Parathyroid adenoma (tissue), 2 donors: Measurements from ENCODE around the gene SERTAD2.

Experiments used
- H2AFZ ChIP-seq: fragments of 300-600 bp; sonication (generic); one replicate; pipeline ENCODE4 v1.7.0; 2017; ENCODE audit warnings: antibody characterized with exemption, mild to moderate bottlenecking
- H3K27ac ChIP-seq: fragments of 300-600 bp; sonication (generic); one replicate; pipeline ENCODE4 v1.7.0; 2017
- H3K27me3 ChIP-seq: fragments of 300-600 bp; sonication (generic); one replicate; pipeline ENCODE4 v1.7.0; 2017; ENCODE audit warnings: low read length; ENCODE audit not compliant: control insufficient read depth, insufficient read depth
- H3K36me3 ChIP-seq: fragments of 300-600 bp; sonication (generic); one replicate; pipeline ENCODE4 v1.7.0; 2017; ENCODE audit warnings: low read length; ENCODE audit not compliant: control insufficient read depth, insufficient read depth
- H3K4me1 ChIP-seq: fragments of 300-600 bp; sonication (generic); one replicate; pipeline ENCODE4 v1.7.0; 2017; ENCODE audit warnings: control low read depth
- H3K4me2 ChIP-seq: fragments of 300-600 bp; sonication (generic); one replicate; pipeline ENCODE4 v1.7.0; 2017; ENCODE audit warnings: low read length
- H3K4me3 ChIP-seq: fragments of 300-600 bp; sonication (generic); one replicate; pipeline ENCODE4 v1.7.0; 2017; ENCODE audit warnings: low read depth, low read length
- H3K79me2 ChIP-seq: fragments of 300-600 bp; sonication (generic); one replicate; pipeline ENCODE4 v1.7.0; 2017; ENCODE audit warnings: control low read depth
- H3K9ac ChIP-seq: fragments of 300-600 bp; sonication (generic); one replicate; pipeline ENCODE4 v1.7.0; 2017; ENCODE audit warnings: mild to moderate bottlenecking
- H3K9me3 ChIP-seq: fragments of 300-600 bp; sonication (generic); one replicate; pipeline ENCODE4 v1.7.0; 2017; ENCODE audit warnings: low read length; ENCODE audit not compliant: control insufficient read depth
- TF ChIP-seq, protein P1 (sequence below): fragments of 300-600 bp; sonication (generic); IDR thresholded peaks from one replicate; pipeline ENCODE4 v1.7.0; 2017; ENCODE audit warnings: antibody characterized with exemption, mild to moderate bottlenecking
- donor health status: primary hyperparathyroidism.

SERTAD2 gene

DNA sequence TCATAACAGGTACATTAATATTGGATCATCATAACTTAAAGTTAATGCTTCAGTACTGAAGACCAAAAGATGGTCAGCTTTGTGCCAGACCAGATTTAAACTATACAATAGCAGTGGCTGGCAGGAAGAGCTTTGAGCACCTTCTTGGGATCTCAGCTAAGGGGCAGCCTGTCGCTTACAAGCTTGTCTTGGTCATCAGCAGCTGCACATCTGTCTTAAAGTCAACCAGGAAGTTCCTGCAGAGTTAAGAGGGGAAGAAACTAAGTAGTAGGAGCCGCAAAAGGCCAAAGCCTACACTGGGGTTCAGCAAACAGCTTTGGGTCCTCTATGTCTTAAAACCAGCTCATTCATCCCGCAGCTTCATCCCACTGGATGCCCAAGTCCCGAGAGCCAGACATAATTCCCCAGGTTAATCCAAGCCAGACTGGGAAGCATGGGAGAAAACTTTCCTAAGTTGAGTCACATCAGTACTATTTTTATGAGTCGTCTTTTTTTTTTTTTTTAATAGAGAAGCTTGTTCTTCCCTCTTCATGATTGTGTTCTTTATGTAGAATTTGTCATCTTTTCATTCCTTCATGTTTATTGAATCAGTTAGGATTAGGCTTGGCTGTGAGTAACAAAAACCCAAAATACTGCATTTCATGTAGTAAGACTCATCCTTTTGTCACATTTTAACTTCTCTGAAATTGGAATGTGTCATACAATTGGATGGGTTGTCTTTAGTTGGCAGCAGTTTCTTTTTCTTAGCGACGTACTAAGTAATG, 59.3 kb downstream of the SERTAD2 start:
- no peaks in the 10 kb centered on the region for H3K79me2 ChIP-seq
- H3K36me3 ChIP-seq, result no peaks in the 10 kb centered on the region
- H3K4me2 ChIP-seq, result no peak overlapping the region
- no peaks in the 10 kb centered on the region for H3K9me3 ChIP-seq
- no peak overlapping the region for H3K9ac ChIP-seq
- TF ChIP-seq, protein P1, sequence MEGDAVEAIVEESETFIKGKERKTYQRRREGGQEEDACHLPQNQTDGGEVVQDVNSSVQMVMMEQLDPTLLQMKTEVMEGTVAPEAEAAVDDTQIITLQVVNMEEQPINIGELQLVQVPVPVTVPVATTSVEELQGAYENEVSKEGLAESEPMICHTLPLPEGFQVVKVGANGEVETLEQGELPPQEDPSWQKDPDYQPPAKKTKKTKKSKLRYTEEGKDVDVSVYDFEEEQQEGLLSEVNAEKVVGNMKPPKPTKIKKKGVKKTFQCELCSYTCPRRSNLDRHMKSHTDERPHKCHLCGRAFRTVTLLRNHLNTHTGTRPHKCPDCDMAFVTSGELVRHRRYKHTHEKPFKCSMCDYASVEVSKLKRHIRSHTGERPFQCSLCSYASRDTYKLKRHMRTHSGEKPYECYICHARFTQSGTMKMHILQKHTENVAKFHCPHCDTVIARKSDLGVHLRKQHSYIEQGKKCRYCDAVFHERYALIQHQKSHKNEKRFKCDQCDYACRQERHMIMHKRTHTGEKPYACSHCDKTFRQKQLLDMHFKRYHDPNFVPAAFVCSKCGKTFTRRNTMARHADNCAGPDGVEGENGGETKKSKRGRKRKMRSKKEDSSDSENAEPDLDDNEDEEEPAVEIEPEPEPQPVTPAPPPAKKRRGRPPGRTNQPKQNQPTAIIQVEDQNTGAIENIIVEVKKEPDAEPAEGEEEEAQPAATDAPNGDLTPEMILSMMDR, result no peak
- H3K4me3 ChIP-seq, result no peak overlapping the region
- H3K4me1 ChIP-seq, result peaks cover 3% of the 10 kb centered on the region
- no peak overlapping the region for H2AFZ ChIP-seq
- no peak overlapping the region for H3K27ac ChIP-seq
- H3K27me3 ChIP-seq, result no peaks in the 10 kb centered on the region

DNA sequence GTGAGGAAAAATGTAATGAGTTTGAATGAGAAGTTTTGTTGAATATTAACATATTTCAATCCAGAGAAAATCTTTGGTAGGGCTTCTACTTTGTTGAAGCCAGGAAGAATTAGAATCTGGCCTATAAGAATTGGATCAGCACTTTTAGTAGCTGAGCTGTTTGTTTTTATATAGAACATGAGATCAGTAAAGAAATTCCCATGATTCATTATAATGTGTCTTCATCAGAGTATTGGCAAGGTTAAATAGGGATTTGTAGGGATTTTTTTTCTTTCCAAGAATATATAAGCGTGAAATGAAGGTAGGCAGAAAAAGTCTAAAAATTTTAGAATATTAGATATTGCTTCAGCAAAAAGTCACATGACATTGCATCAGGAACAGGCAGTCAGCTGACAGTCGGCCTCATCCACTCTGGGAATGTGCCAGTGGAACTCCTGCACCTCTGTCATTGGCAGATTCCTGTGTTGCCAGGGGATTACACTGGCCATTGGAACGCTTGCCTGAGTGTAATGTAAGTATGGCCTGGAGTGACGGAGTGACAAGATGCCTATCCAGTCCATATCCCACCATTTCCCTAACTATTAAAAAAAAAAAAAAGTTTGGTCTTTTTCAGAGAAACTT, 60.6 kb downstream of the SERTAD2 start:
- TF ChIP-seq, protein P1, result no peak
- no peak overlapping the region for H2AFZ ChIP-seq
- H3K79me2 ChIP-seq, result no peaks in the 10 kb centered on the region
- H3K27me3 ChIP-seq, result no peaks in the 10 kb centered on the region
- H3K4me3 ChIP-seq, result peak overlapping the region; percentile 3
- H3K27ac ChIP-seq, result no peak overlapping the region
- H3K9me3 ChIP-seq, result no peaks in the 10 kb centered on the region
- H3K9ac ChIP-seq, result no peak overlapping the region
- no peaks in the 10 kb centered on the region for H3K4me1 ChIP-seq
- H3K4me2 ChIP-seq, result no peak overlapping the region
- H3K36me3 ChIP-seq, result no peaks in the 10 kb centered on the region

DNA sequence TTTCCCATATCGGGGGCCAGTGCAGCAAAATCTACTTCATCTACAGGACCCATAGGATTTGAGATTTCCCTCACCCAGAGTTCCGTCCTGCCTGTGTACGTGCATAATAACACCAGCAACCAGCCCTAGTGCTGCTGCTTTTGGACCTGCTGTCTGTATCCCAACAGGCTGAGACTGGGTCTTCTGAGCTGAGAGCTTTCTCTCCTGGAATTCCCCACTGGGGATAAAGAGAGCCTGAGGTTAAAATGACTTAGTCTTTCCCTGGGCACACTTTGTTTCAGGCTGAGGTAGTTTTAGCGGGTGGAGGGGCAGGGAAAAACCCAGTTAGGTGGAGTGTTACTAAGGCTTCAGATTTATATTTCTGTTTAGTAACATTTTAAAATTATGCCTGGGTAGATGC, 62.5 kb downstream of the SERTAD2 start:
- H3K9me3 ChIP-seq, result no peaks in the 10 kb centered on the region
- no peak overlapping the region for H2AFZ ChIP-seq
- no peak overlapping the region for H3K9ac ChIP-seq
- no peaks in the 10 kb centered on the region for H3K27me3 ChIP-seq
- no peak overlapping the region for H3K4me2 ChIP-seq
- no peaks in the 10 kb centered on the region for H3K36me3 ChIP-seq
- H3K4me3 ChIP-seq, result no peak overlapping the region
- no peaks in the 10 kb centered on the region for H3K79me2 ChIP-seq
- H3K27ac ChIP-seq, result no peak overlapping the region
- H3K4me1 ChIP-seq, result no peaks in the 10 kb centered on the region
- TF ChIP-seq, protein P1, result no peak

DNA sequence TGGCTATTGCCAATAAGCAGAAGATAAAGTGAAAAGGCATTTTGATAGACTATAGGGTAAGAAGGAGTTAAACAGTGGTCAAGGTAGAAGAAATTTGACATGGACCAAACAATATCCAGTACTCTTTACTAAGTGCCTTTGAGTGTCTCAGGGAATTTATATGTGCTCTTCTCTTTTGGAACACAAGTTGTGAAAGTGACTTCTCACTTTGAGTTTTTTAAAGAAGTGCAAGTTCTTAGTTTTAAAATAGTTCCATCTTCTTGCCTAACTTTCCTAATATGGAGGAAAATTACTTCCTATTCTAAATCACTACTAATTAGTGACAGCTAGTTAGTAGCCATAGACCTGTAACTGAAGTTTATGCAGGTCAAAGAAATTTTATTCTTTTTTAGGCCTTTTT, 66.2 kb downstream of the SERTAD2 start:
- TF ChIP-seq, protein P1, result no peak
- no peak overlapping the region for H3K27ac ChIP-seq

More for the DNA sequence above, 66.2 kb downstream of the SERTAD2 start:
- H3K79me2 ChIP-seq, result no peaks in the 10 kb centered on the region
- H3K36me3 ChIP-seq, result no peaks in the 10 kb centered on the region
- H3K27me3 ChIP-seq, result no peaks in the 10 kb centered on the region
- no peaks in the 10 kb centered on the region for H3K9me3 ChIP-seq
- H2AFZ ChIP-seq, result no peak overlapping the region
- H3K4me1 ChIP-seq, result no peaks in the 10 kb centered on the region
- no peak overlapping the region for H3K4me3 ChIP-seq
- H3K4me2 ChIP-seq, result no peak overlapping the region
- no peak overlapping the region for H3K9ac ChIP-seq
